Keratinocyte (primary cell): Measurements from ENCODE around the gene DCAF12L2.

ENCODE experiments used
- EZH2 ChIP-seq: IDR thresholded peaks from one replicate; pipeline ENCODE4 v1.6.1; 2012; ENCODE audit warnings: inconsistent platforms, mild to moderate bottlenecking, low read length, moderate library complexity
- TF ChIP-seq, protein P1 (sequence below), 3 experiments: IDR thresholded peaks in 1 of 3; conservative IDR thresholded peaks in 1 of 3; optimal IDR thresholded peaks in 1 of 3; 2 replicates in 2 of 3; 3 replicates in 1 of 3; pipeline versions ENCODE3 to v1.5.1; 2011; ENCODE audit warnings: low read length in 3 of 3, mild to moderate bottlenecking in 3 of 3, moderate library complexity in 2 of 3, control low read depth in 1 of 3, inconsistent platforms in 1 of 3; ENCODE audit not compliant: insufficient read depth in 2 of 3; ENCODE audit errors: extremely low read depth in 1 of 3

GRCh38 chrX:126170720-126171119, 4.6 kb upstream of the DCAF12L2 start:
- TF ChIP-seq, protein P1, sequence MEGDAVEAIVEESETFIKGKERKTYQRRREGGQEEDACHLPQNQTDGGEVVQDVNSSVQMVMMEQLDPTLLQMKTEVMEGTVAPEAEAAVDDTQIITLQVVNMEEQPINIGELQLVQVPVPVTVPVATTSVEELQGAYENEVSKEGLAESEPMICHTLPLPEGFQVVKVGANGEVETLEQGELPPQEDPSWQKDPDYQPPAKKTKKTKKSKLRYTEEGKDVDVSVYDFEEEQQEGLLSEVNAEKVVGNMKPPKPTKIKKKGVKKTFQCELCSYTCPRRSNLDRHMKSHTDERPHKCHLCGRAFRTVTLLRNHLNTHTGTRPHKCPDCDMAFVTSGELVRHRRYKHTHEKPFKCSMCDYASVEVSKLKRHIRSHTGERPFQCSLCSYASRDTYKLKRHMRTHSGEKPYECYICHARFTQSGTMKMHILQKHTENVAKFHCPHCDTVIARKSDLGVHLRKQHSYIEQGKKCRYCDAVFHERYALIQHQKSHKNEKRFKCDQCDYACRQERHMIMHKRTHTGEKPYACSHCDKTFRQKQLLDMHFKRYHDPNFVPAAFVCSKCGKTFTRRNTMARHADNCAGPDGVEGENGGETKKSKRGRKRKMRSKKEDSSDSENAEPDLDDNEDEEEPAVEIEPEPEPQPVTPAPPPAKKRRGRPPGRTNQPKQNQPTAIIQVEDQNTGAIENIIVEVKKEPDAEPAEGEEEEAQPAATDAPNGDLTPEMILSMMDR (optimal IDR thresholded peaks at IDR 0.05 in 1 of 3, IDR thresholded peaks at IDR 0.05 in 1 of 3, conservative IDR thresholded peaks at IDR 0.05 in 1 of 3; ENCODE audit: extremely low read depth in 1 of 3, insufficient read depth in 2 of 3, low read length in 3 of 3), result no peak
- no peak for TF ChIP-seq EZH2
